Left kidney (tissue), 2 donors: ENCODE data around the gene COX20. TPM values are rescaled to one million over a fixed set of nuclear protein-coding genes. Genes with fewer than 3 reads are reported as not detected.

Experiments used
- DNase-seq: peaks from one replicate; pipeline ENCODE4 v3.0.0-alpha.2; 2013
- polyA plus RNA-seq: library from polyadenylated mRNA; unstranded; fragments of 120-200 nt; gene quantifications from one replicate; pipeline ENCODE4 v1.2.1, GENCODE V29; 2013; ENCODE audit not compliant: insufficient read length

Gene COX20
- polyA plus RNA-seq, 1 donor = 110 TPM

- no peak for DNase-seq
Measured at GRCh38 chr1:244849189-244849866, 13.9 kb downstream of the COX20 start.

GRCh38 chr1:244850099-244850852 is 14.8 kb downstream of the COX20 start:
- no peak for DNase-seq

GRCh38 chr1:244850896-244851295 is 15.4 kb downstream of the COX20 start:
- DNase-seq = no peak

GRCh38 chr1:244851546-244852231 is 16.2 kb downstream of the COX20 start:
- DNase-seq = no peak

- no peak for DNase-seq
Measured at GRCh38 chr1:244852694-244853093, 17.2 kb downstream of the COX20 start.

- no peak for DNase-seq
Measured at GRCh38 chr1:244854166-244854565, 18.7 kb downstream of the COX20 start.

GRCh38 chr1:244854865-244855578 is 19.6 kb downstream of the COX20 start:
- DNase-seq = no peak

GRCh38 chr1:244857761-244858160 is 22.3 kb downstream of the COX20 start:
- DNase-seq = no peak

GRCh38 chr1:244858357-244858756 is 22.9 kb downstream of the COX20 start:
- DNase-seq = no peak

GRCh38 chr1:244860078-244860477 is 24.6 kb downstream of the COX20 start:
- DNase-seq = no peak

GRCh38 chr1:244860914-244861610 is 25.6 kb downstream of the COX20 start:
- DNase-seq = no peak

- no peak for DNase-seq
Measured at GRCh38 chr1:244861683-244862082, 26.2 kb downstream of the COX20 start.

- DNase-seq = no peak
Measured at GRCh38 chr1:244862354-244862698, 26.9 kb downstream of the COX20 start.

- peak; percentile 93 for DNase-seq
Measured at GRCh38 chr1:244862699-244863490, 27.4 kb downstream of the COX20 start.

GRCh38 chr1:244863491-244864252 is 28.2 kb downstream of the COX20 start:
- DNase-seq = no peak

- peak; percentile 96 for DNase-seq
Measured at GRCh38 chr1:244864253-244865027, 29.0 kb downstream of the COX20 start, which contains the start of gene HNRNPU. TSS of gene HNRNPU (minus strand) at chr1:244864543. CDS start at chr1:244864307, 236 bp downstream.

GRCh38 chr1:244865028-244865371 is 29.5 kb downstream of the COX20 start:
- DNase-seq = no peak

- DNase-seq = no peak
Measured at GRCh38 chr1:244865820-244866219, 30.4 kb downstream of the COX20 start.

GRCh38 chr1:244866355-244866754 is 30.9 kb downstream of the COX20 start:
- no peak for DNase-seq
